ENCODE data around the gene DERL3. TPM values are rescaled to one million over a fixed set of nuclear protein-coding genes. Genes with fewer than 3 reads are reported as not detected.

Gene DERL3
- total RNA-seq, 1 experiment from 2014 or later, result not detected

DNA sequence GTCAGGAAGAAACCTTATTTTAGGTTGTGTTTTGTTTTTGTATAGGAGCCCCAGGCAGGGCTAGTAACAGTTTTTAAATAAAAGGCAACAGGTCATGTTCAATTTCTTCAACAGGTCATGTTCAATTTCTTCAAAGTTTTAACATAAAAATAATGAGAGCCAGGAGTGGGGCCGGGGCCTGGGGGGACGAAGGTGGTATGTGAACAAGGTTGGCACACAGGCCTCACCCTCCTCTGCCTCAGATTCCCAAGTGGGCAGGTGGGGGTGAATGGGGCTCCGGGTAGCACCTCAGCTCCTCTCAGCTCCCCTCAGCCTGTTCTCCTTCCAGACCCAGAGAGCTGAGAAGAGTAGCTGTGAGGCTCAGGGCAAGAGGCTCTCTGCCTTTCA, 4.4 kb downstream of the DERL3 start:
- no peak for DNase-seq (ENCODE audit: low spot score)
- in situ Hi-C loops (cut with HindIII; ENCODE audit: low sequenced_read_pairs), result no loop called here

- no peak for DNase-seq (ENCODE audit: low spot score)
These were observed 4.9 kb downstream of the DERL3 start for GRCh38 chr22:23833911-23834317.

DNA sequence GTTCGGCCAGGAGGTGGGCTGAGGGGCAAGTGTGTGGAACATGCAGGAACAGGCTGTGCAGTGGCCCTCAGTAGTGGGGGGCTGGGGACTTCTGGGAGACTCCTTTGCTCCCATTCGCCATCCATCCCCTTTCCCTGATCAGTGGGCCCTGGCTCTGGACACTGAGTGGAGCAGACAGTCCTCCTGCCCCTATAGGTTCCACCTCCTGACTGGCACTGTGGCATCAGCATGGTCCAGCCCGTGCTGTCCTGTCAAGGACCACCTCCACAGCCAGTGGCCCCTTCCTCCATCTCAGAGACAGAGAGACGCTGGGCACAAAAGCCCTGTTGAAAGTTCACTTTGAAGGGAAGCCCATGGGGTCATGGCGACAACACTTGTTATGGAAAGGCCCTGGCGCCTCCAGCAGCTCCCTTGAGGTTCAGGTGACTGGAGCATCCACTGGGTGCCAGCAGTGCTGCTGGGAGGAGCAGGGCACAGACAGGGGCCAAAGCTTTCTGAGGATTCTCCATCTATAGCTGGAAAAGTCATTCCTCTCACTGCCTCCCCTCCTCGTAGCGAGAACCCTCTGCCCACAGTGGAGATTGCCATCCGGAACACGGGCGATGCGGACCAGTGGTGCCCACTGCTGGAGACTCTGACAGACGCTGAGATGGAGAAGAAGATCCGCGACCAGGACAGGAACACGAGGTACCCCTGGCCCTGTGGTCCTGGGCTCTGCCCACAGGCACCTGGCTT, 5.6 kb downstream of the DERL3 start:
- in situ Hi-C loops (cut with HindIII; ENCODE audit: low sequenced_read_pairs), result no loop called here
- DNase-seq (ENCODE audit: low spot score), result no peak

More at GRCh38 chr22:23833911-23834317, 4.9 kb downstream of the DERL3 start:
- in situ Hi-C loops (cut with HindIII; ENCODE audit: low sequenced_read_pairs), result no loop called here

GRCh38 chr22:23832226-23833016, 6.4 kb downstream of the DERL3 start:
- in situ Hi-C loops (cut with HindIII; ENCODE audit: low sequenced_read_pairs), result no loop called here
- DNase-seq (ENCODE audit: low spot score), result no peak

DNA sequence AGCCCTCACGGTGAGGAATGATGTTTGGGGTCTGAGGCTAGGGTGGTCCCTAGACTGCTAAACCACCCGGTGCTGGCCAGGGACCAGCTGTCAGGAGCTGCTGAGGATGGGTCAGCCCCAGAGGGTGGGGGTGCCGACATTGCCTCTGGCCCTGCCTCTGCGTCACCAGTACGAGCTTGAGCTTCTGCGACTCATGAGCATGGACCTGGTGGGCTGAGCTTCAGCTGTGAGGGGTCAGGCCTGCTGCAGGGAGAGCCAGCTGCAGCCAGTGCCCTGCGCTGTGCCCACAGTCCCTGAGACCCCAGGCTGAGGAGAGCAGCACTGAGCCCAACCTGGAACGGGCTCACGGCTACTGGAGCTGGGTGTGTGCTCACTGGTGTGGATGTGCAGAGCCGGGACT, 7.0 kb downstream of the DERL3 start:
- in situ Hi-C loops (cut with HindIII; ENCODE audit: low sequenced_read_pairs), result no loop called here

DNA sequence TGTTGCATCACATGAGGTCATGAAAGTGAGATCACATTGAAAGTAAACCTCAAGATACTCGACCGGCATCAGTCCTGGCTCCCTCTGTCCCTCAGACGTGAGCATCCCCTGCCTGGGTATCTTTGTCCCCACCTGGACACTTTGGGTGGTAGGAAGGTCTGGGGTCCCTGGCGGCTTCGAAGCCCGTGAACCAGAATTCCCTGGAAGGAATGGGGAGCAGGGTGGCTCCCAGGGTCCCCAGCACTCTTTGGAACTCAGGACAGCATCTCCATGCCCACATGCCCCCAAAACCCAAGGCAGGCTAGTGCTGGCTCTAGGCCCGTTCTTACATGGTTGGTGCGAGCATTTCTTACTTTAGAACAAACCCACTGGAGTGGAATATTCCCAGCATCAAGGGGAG, 7.5 kb downstream of the DERL3 start:
- in situ Hi-C loops (cut with HindIII; ENCODE audit: low sequenced_read_pairs), result no loop called here
- DNase-seq (ENCODE audit: low spot score), result no peak

More for the DNA sequence above, 7.0 kb downstream of the DERL3 start:
- DNase-seq (ENCODE audit: low spot score), result no peak

- in situ Hi-C loops (cut with HindIII; ENCODE audit: low sequenced_read_pairs), result no loop called here
These were observed 8.9 kb downstream of the DERL3 start for GRCh38 chr22:23829845-23830372.

GRCh38 chr22:23828800-23829680, 9.8 kb downstream of the DERL3 start:
- DNase-seq (ENCODE audit: low spot score), result peak; percentile 86
- in situ Hi-C loops (cut with HindIII; ENCODE audit: low sequenced_read_pairs), result no loop called here

More at GRCh38 chr22:23829845-23830372, 8.9 kb downstream of the DERL3 start:
- DNase-seq (ENCODE audit: low spot score), result no peak

- DNase-seq (ENCODE audit: low spot score), result no peak
- in situ Hi-C loops (cut with HindIII; ENCODE audit: low sequenced_read_pairs), result no loop called here
These were observed 11.3 kb downstream of the DERL3 start for GRCh38 chr22:23827351-23827995.

DNA sequence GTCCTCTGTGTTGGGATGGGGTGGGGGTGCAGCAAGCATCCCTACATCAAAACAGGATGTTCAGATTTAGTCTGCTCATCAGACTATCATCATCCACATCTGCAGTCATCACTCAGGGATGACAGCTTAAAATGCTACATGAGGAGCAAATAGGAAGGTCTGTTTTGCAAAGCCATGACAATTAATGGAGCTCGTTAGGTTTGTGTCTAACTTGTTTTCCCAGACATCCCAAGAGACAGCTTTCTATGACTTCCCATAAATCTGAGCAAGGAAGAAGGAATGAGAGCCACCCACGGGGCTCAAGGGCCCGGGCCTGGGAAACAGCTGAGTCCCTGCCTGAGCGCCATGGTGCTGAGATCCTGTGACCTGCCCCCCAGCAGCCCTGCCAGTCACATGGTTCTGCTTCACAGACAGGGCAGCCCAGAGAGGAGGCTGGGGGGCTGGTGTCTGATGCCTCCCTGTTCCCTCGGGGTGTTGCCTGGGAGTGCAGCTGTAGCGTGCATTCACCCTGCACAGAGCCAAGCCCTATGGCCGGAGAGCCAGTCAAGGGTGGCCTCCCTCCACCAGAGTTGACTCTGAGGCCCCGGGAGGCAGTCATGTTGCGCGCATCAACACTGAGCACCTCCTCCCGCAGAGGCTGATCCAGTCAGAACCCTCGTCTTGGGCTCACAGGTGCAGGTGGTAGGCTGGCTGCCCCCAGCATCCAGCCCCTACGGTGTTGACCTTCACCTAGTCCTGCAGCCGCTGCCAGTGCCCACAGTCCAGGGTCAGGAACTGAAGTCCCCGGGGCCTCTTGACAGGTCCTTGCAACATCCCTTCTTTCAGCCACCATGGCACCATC, 12.1 kb downstream of the DERL3 start:
- in situ Hi-C loops (cut with HindIII; ENCODE audit: low sequenced_read_pairs), result no loop called here
- DNase-seq (ENCODE audit: low spot score), result no peak

- in situ Hi-C loops (cut with HindIII; ENCODE audit: low sequenced_read_pairs), result no loop called here
- DNase-seq (ENCODE audit: low spot score), result no peak
These were observed 13.4 kb downstream of the DERL3 start for GRCh38 chr22:23825246-23825905.

GRCh38 chr22:23824476-23825245, 14.1 kb downstream of the DERL3 start:
- in situ Hi-C loops (cut with HindIII; ENCODE audit: low sequenced_read_pairs), result no loop called here
- DNase-seq (ENCODE audit: low spot score), result no peak

GRCh38 chr22:23823331-23823791, 15.4 kb downstream of the DERL3 start:
- in situ Hi-C loops (cut with HindIII; ENCODE audit: low sequenced_read_pairs), result no loop called here
- peak; percentile 85 for DNase-seq (ENCODE audit: low spot score)

GRCh38 chr22:23822101-23822671, 16.6 kb downstream of the DERL3 start:
- peak; percentile 98 for DNase-seq (ENCODE audit: low spot score)
- in situ Hi-C loops (cut with HindIII; ENCODE audit: low sequenced_read_pairs), result no loop called here

- no peak for DNase-seq (ENCODE audit: low spot score)
- in situ Hi-C loops (cut with HindIII; ENCODE audit: low sequenced_read_pairs), result no loop called here
These were observed 18.0 kb downstream of the DERL3 start for GRCh38 chr22:23820748-23821211.

GRCh38 chr22:23818541-23818940, 20.3 kb downstream of the DERL3 start:
- in situ Hi-C loops (cut with HindIII; ENCODE audit: low sequenced_read_pairs), result no loop called here
- no peak for DNase-seq (ENCODE audit: low spot score)
